Caki2 (cell line): ENCODE results near the gene NHLRC2. TPM values are rescaled to one million over a fixed set of nuclear protein-coding genes. Genes with fewer than 3 reads are reported as not detected.
"Not testable (repeated sequence)": the region's sequence is repeated elsewhere in the genome, so short reads cannot be mapped to it uniquely, and the experiment has no call there.

Experiments
- DNase-seq: peaks from one replicate; pipeline ENCODE4 v3.0.0-alpha.2; 2015; ENCODE audit warnings: low read depth
- in situ Hi-C: cut with HindIII; loops from 2 replicates; pipeline ENCODE4 v1.10.0; 2016; ENCODE audit warnings: low sequenced_read_pairs, low pct_unique_long_range_greater_than_20kb, mixed read lengths
- total RNA-seq: library from RNA; depleted of rRNA; stranded (reverse); fragments of >200 nt; shearing (Covaris generic); gene quantifications from 2 replicates; pipeline ENCODE4 v1.2.3, GENCODE V29; 2014; ENCODE audit warnings: low replicate concordance; rRNA removed

Gene NHLRC2
- total RNA-seq: 9.8 and 21.8 TPM in 2 replicates

- in situ Hi-C loops: no loop called here
- DNase-seq: peak; percentile 78
Measured at GRCh38 chr10:113854013-113854760, at the start of gene NHLRC2, which contains the start of gene DCLRE1A. Gene NHLRC2, plus strand, starts transcription at chr10:113854661. Its CDS starts 212 bp downstream, at chr10:113854873. Gene DCLRE1A, minus strand, starts transcription at chr10:113854082. Its CDS starts 900 bp downstream, at chr10:113853182.

- no peak for DNase-seq
- in situ Hi-C loops: no loop called here
Measured at GRCh38 chr10:113806503-113806902, 48.0 kb upstream of the NHLRC2 start.

- in situ Hi-C loops: no loop called here
- no peak for DNase-seq
Measured at GRCh38 chr10:113808168-113808567, 46.3 kb upstream of the NHLRC2 start.

- in situ Hi-C loops, DNase-seq: not testable (repeated sequence)
Measured at GRCh38 chr10:113814700-113815099, 39.8 kb upstream of the NHLRC2 start.

- DNase-seq: no peak
- in situ Hi-C loops: no loop called here
Measured at GRCh38 chr10:113819989-113820388, 34.5 kb upstream of the NHLRC2 start.

- DNase-seq: no peak
- in situ Hi-C loops: no loop called here
Measured at GRCh38 chr10:113820507-113820906, 34.0 kb upstream of the NHLRC2 start.

- in situ Hi-C loops, DNase-seq: not testable (repeated sequence)
Measured at GRCh38 chr10:113821306-113821705, 33.2 kb upstream of the NHLRC2 start.

GRCh38 chr10:113822174-113822573 lies 32.3 kb upstream of the NHLRC2 start:
- in situ Hi-C loops: no loop called here
- no peak for DNase-seq

GRCh38 chr10:113823389-113823788 lies 31.1 kb upstream of the NHLRC2 start:
- in situ Hi-C loops: no loop called here
- DNase-seq: no peak

GRCh38 chr10:113825791-113826190 lies 28.7 kb upstream of the NHLRC2 start:
- in situ Hi-C loops: no loop called here
- no peak for DNase-seq

GRCh38 chr10:113828567-113828966 lies 25.9 kb upstream of the NHLRC2 start:
- in situ Hi-C loops: not testable (repeated sequence)
- DNase-seq: peak; percentile 6

- in situ Hi-C loops: no loop called here
- no peak for DNase-seq
Measured at GRCh38 chr10:113842171-113842570, 12.3 kb upstream of the NHLRC2 start.

GRCh38 chr10:113843972-113844485 lies 10.4 kb upstream of the NHLRC2 start:
- no peak for DNase-seq
- in situ Hi-C loops: no loop called here

- in situ Hi-C loops: no loop called here
- no peak for DNase-seq
Measured at GRCh38 chr10:113846036-113846435, 8.4 kb upstream of the NHLRC2 start.

- DNase-seq: no peak
- in situ Hi-C loops: no loop called here
Measured at GRCh38 chr10:113849140-113849803, 5.2 kb upstream of the NHLRC2 start.

GRCh38 chr10:113849946-113850345 lies 4.5 kb upstream of the NHLRC2 start:
- in situ Hi-C loops: no loop called here
- no peak for DNase-seq

GRCh38 chr10:113853578-113854012 lies 866 bp upstream of the NHLRC2 start:
- no peak for DNase-seq
- in situ Hi-C loops: no loop called here

- in situ Hi-C loops: no loop called here
- DNase-seq: peak; percentile 72
Measured at GRCh38 chr10:113854761-113855588, 514 bp downstream of the NHLRC2 start.
